Activated T-cell treated with anti-CD3 and anti-CD28 coated beads, Interleukin-2, amount 50 U/mL, for 4 hours (primary cell): ENCODE results near the gene SEC11A. TPM values are rescaled to one million over a fixed set of nuclear protein-coding genes. Genes with fewer than 3 reads are reported as not detected.
"Not testable (repeated sequence)": the region's sequence is repeated elsewhere in the genome, so short reads cannot be mapped to it uniquely, and the experiment has no call there.

ENCODE experiments used
- ATAC-seq, 2 donors: fragments of 200-7000 bp; cut with Tn5 transposase; one replicate each; pipeline ENCODE4 v1.10.0; 2021
- DNase-seq: peaks from one replicate; pipeline ENCODE4 v3.0.0-alpha.2; 2020
- H3K27me3 Mint-ChIP-seq: one replicate; pipeline ENCODE4 v1.8.0; 2021; ENCODE audit warnings: low read depth, mixed read lengths
- H3K36me3 Mint-ChIP-seq: one replicate; pipeline ENCODE4 v1.8.0; 2022; ENCODE audit warnings: mixed read lengths; ENCODE audit not compliant: insufficient read depth
- H3K4me1 Mint-ChIP-seq: one replicate; pipeline ENCODE4 v1.8.0; 2021; ENCODE audit warnings: low read depth, mixed read lengths
- H3K4me3 Mint-ChIP-seq: one replicate; pipeline ENCODE4 v1.8.0; 2021; ENCODE audit warnings: mild to moderate bottlenecking, moderate library complexity, mixed read lengths
- H3K9me3 Mint-ChIP-seq: one replicate; pipeline ENCODE4 v1.8.0; 2021; ENCODE audit warnings: mixed read lengths
- total RNA-seq, 3 donors: library from RNA; stranded (reverse); gene quantifications; one replicate each; pipeline ENCODE4 v1.2.1, GENCODE V29; 2021

Gene SEC11A
- 10 to 100 TPM; 72.3 to 82.9 (median 79.2) TPM for total RNA-seq

- DNase-seq (peak; percentile 83), ATAC-seq (peak; percentile 93 to 94)
- no peaks in the 10 kb centered on the region for H3K9me3 Mint-ChIP-seq
- peaks cover 49% of the 10 kb centered on the region for H3K4me1 Mint-ChIP-seq
- H3K36me3 Mint-ChIP-seq, result peaks cover 6% of the 10 kb centered on the region
- peak within 1 kb of the TSS; percentile 92 for H3K4me3 Mint-ChIP-seq
- no peaks in the 10 kb centered on the region for H3K27me3 Mint-ChIP-seq
Measured at GRCh38 chr15:84716036-84716732, at the start of gene SEC11A. TSS of gene SEC11A (minus strand) at chr15:84716139. CDS start at chr15:84716075, 64 bp downstream.

- peaks cover 22% of the 10 kb centered on the region for H3K36me3 Mint-ChIP-seq
- no peaks in the 10 kb centered on the region for H3K9me3 Mint-ChIP-seq
- H3K4me1 Mint-ChIP-seq, result peaks cover 25% of the 10 kb centered on the region
- no peak overlapping the region for H3K4me3 Mint-ChIP-seq
- DNase-seq, result no peak
- no peaks in the 10 kb centered on the region for H3K27me3 Mint-ChIP-seq
- no peak for ATAC-seq
Measured at GRCh38 chr15:84765675-84766074, 49.7 kb upstream of the SEC11A start.

GRCh38 chr15:84764989-84765388 is 49.0 kb upstream of the SEC11A start:
- Mint-ChIP-seq H3K27me3 (no peaks in the 10 kb centered on the region), H3K4me1 (peaks cover 22% of the 10 kb centered on the region), H3K36me3 (peaks cover 19% of the 10 kb centered on the region), H3K9me3 (no peaks in the 10 kb centered on the region), H3K4me3 (no peak overlapping the region)
- no peak for ATAC-seq
- DNase-seq, result no peak

GRCh38 chr15:84764585-84764984 is 48.6 kb upstream of the SEC11A start:
- Mint-ChIP-seq H3K9me3 (no peaks in the 10 kb centered on the region), H3K4me3 (no peak overlapping the region), H3K4me1 (peaks cover 19% of the 10 kb centered on the region), H3K27me3 (no peaks in the 10 kb centered on the region), H3K36me3 (peaks cover 17% of the 10 kb centered on the region)
- no peak for ATAC-seq
- DNase-seq, result no peak

- ATAC-seq (no peak), DNase-seq (no peak)
- Mint-ChIP-seq H3K27me3 (no peaks in the 10 kb centered on the region), H3K36me3 (peaks cover 12% of the 10 kb centered on the region), H3K9me3 (no peaks in the 10 kb centered on the region), H3K4me1 (peaks cover 17% of the 10 kb centered on the region), H3K4me3 (no peak overlapping the region)
Measured at GRCh38 chr15:84762840-84763572, 47.1 kb upstream of the SEC11A start.

DNA sequence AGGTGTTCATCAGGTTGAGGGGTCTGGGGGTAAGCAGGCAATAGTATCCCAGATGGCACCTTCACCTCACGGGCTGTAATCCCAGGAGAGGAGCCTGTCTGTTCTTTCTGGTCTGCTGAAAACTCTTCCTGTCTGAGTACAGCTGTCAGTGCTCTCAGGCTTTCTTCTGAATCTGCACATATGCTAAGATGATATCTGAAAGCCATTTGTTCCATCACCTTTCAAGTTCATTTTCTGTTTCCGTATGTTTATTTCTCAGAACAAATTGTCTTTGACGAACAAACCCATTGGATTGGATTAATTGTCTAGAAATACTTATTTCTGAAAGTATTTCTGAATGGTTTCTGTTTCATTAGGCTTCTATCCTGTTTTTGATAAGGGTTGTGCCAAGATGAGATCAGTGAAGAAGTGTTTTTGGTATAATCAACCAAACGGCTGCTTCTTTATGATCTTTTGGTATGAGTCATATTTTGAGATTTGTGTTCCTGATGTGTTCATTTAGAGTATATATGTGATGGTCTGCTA is 45.7 kb upstream of the SEC11A start:
- H3K4me3 Mint-ChIP-seq, result no peak overlapping the region
- DNase-seq (no peak), ATAC-seq (peak; percentile 86)
- peaks cover 12% of the 10 kb centered on the region for H3K36me3 Mint-ChIP-seq
- H3K9me3 Mint-ChIP-seq, result no peaks in the 10 kb centered on the region
- no peaks in the 10 kb centered on the region for H3K27me3 Mint-ChIP-seq
- peaks cover 20% of the 10 kb centered on the region for H3K4me1 Mint-ChIP-seq

GRCh38 chr15:84760219-84760618 is 44.3 kb upstream of the SEC11A start:
- Mint-ChIP-seq H3K36me3 (peaks cover 7% of the 10 kb centered on the region), H3K27me3 (no peaks in the 10 kb centered on the region), H3K4me3 (no peak overlapping the region), H3K9me3 (no peaks in the 10 kb centered on the region), H3K4me1 (peaks cover 26% of the 10 kb centered on the region)
- DNase-seq (no peak), ATAC-seq (peak in 1 of 2 donors; percentile 7)

DNA sequence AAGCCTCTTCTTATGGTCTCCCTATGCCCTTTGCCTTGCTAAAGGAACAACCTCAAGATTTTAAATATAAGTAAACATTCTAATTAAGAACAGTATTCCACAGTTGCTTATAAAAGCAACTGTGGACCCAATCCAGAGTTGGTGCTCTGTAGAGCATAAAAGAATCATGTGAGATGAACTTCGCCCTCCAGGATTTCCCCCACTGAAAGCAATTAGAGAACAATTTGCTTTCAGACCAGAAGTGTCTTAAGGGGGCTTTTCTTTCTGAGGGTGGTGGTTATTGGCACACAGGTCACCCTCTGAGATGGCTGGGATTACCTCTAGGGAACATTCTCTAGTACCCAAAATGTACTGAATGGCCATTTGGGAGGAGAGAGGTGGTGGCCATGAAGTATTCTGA is 43.1 kb upstream of the SEC11A start:
- no peaks in the 10 kb centered on the region for H3K9me3 Mint-ChIP-seq
- ATAC-seq, result no peak
- peaks cover 25% of the 10 kb centered on the region for H3K4me1 Mint-ChIP-seq
- DNase-seq, result no peak
- no peaks in the 10 kb centered on the region for H3K36me3 Mint-ChIP-seq
- H3K27me3 Mint-ChIP-seq, result no peaks in the 10 kb centered on the region
- H3K4me3 Mint-ChIP-seq, result no peak overlapping the region

- peaks cover 48% of the 10 kb centered on the region for H3K4me1 Mint-ChIP-seq
- ATAC-seq (peak; percentile 56 to 69), DNase-seq (no peak)
- H3K4me3 Mint-ChIP-seq, result no peak overlapping the region
- H3K36me3 Mint-ChIP-seq, result peaks cover 12% of the 10 kb centered on the region
- H3K9me3 Mint-ChIP-seq, result no peaks in the 10 kb centered on the region
- no peaks in the 10 kb centered on the region for H3K27me3 Mint-ChIP-seq
Measured at GRCh38 chr15:84755736-84756527, 40.0 kb upstream of the SEC11A start.

DNA sequence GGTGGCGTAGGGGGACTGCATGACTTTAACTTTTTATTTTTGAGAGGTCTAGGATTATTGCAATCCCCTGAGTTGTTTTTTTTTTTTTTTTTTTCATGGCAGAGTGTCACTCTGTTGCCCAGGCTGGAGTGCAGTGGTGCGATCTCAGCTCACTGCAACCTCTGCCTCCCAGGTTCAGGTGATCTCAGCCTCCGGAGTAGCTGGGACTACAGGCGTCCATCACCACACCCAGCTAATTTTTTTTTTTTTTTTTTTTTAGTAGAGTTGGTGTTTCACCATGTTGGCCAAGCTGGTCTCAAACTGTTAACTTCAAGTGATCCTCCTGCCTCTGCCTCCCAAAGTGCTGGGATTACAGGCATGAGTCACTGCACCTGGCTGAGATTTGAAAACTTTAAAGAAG is 39.0 kb upstream of the SEC11A start:
- not testable (repeated sequence) for H3K4me3 Mint-ChIP-seq, H3K9me3 Mint-ChIP-seq, H3K27me3 Mint-ChIP-seq, ATAC-seq, DNase-seq
- Mint-ChIP-seq H3K36me3 (peaks cover 12% of the 10 kb centered on the region), H3K4me1 (peaks cover 58% of the 10 kb centered on the region)

DNA sequence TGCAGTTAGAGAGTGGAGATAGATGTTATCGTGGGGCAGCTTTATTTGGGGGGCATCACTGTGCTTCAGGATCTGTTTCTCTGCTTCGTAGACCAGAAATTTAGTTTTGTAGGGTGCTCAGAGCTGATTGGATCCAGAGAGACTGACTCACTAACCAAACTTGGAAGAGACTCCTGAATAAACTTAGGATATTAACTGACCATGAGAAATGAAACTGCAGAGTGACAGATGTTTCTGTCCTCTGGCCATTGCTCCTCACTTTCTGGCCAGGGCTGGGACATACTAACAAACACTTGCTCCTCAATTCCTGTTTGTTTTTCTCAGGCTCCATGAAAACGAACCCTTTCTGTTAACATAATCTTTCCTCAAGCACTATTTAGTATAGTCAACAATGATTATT is 36.8 kb upstream of the SEC11A start:
- DNase-seq (no peak), ATAC-seq (no peak)
- peak overlapping the region; percentile 12 for H3K4me3 Mint-ChIP-seq
- no peaks in the 10 kb centered on the region for H3K9me3 Mint-ChIP-seq
- no peaks in the 10 kb centered on the region for H3K27me3 Mint-ChIP-seq
- peaks cover 12% of the 10 kb centered on the region for H3K36me3 Mint-ChIP-seq
- H3K4me1 Mint-ChIP-seq, result peaks cover 63% of the 10 kb centered on the region

DNA sequence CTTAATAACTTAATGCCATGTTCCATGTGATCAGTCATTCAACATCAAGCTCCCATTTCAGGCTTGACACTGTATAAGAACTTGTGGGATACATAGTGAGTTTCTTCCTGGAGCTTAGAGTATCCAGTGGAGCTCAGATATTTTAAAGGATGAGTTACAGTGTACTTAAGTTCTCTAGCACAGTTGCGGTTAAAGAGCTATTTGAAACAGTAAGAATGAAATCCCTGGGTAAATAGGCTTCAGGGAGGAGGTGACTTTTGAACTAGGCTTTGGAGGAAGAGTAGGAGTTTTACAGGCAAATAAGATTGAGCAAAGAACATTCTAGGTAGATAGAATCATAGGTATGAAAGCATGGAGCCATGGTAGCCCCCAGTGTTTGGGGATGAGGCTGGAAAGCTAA is 36.3 kb upstream of the SEC11A start:
- DNase-seq (no peak), ATAC-seq (no peak)
- H3K36me3 Mint-ChIP-seq, result peaks cover 12% of the 10 kb centered on the region
- H3K27me3 Mint-ChIP-seq, result no peaks in the 10 kb centered on the region
- H3K9me3 Mint-ChIP-seq, result no peaks in the 10 kb centered on the region
- peak overlapping the region; percentile 12 for H3K4me3 Mint-ChIP-seq
- H3K4me1 Mint-ChIP-seq, result peaks cover 67% of the 10 kb centered on the region

DNA sequence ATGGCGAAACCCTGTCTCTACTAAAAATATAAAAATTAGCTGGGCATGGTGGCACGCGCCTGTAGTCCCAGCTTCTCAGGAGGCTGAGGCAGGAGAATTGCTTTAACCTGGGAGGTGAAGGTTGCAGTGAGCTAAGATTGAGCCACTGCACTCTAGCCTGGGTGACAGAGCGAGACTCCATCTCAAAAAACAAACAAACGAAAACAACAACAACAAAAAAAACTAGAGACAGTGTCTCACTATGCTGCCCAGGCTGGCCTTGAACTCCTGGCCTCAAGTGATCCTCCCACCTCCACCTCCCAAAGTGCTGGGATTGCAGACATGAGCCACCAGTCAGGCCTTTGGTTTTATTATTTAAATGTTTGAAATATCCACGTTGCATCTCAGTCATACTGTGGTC is 35.8 kb upstream of the SEC11A start:
- H3K9me3 Mint-ChIP-seq, DNase-seq, ATAC-seq, H3K4me3 Mint-ChIP-seq, H3K27me3 Mint-ChIP-seq: not testable (repeated sequence)
- Mint-ChIP-seq H3K4me1 (peaks cover 67% of the 10 kb centered on the region), H3K36me3 (peaks cover 12% of the 10 kb centered on the region)

DNA sequence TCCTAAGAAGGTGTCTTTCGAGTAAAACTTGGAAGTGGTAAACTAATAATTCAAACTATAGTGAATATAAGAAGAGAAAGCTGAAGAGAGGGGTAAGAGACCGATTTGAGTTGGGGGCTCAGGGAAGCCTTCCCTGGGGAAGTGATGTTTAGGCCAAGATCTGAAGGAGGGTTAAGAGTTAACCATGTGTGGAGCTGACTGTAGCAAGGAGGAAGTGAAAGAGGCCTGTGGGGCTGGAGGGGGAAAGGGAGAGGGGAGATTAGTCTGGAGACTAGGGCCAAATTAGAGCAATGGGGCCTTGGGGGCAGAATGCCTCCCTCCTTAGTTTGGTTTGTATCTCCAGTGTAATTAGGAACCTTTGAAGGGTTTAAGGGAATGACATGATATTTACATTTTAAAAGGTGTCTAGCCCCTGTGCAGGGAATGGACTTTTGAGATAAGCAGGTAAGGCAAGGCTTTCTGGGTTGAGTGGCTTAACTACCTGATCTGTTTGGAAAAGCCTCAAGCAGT is 34.7 kb upstream of the SEC11A start:
- Mint-ChIP-seq H3K4me3 (peak overlapping the region; percentile 89), H3K4me1 (peaks cover 67% of the 10 kb centered on the region), H3K27me3 (no peaks in the 10 kb centered on the region), H3K9me3 (no peaks in the 10 kb centered on the region), H3K36me3 (peaks cover 12% of the 10 kb centered on the region)
- DNase-seq (no peak), ATAC-seq (no peak)
